Astrocyte of the cerebellum (primary cell): ENCODE measurements around the gene NOL4L.

ENCODE experiments used
- DNase-seq: peaks from one replicate; pipeline ENCODE4 v3.0.0-alpha.2; 2011; ENCODE audit warnings: low read depth
- H3K4me3 ChIP-seq: 2 replicates; pipeline ENCODE4 v1.5.1; 2011; ENCODE audit warnings: mild to moderate bottlenecking, low read depth, low read length, moderate library complexity
- in situ Hi-C: cut with HindIII; loops from 2 replicates; pipeline ENCODE4 v1.10.0; 2017; ENCODE audit warnings: low sequenced_read_pairs
- TF ChIP-seq, protein P1 (sequence below): IDR thresholded peaks from 2 replicates; pipeline ENCODE4 v1.5.1; 2012; ENCODE audit warnings: low read length, low read depth, moderate library complexity, mild to moderate bottlenecking; ENCODE audit errors: missing control alignments

NOL4L gene

GRCh38 chr20:32461836-32462600 is 123.1 kb downstream of the NOL4L start:
- in situ Hi-C loops = no loop called here

DNA sequence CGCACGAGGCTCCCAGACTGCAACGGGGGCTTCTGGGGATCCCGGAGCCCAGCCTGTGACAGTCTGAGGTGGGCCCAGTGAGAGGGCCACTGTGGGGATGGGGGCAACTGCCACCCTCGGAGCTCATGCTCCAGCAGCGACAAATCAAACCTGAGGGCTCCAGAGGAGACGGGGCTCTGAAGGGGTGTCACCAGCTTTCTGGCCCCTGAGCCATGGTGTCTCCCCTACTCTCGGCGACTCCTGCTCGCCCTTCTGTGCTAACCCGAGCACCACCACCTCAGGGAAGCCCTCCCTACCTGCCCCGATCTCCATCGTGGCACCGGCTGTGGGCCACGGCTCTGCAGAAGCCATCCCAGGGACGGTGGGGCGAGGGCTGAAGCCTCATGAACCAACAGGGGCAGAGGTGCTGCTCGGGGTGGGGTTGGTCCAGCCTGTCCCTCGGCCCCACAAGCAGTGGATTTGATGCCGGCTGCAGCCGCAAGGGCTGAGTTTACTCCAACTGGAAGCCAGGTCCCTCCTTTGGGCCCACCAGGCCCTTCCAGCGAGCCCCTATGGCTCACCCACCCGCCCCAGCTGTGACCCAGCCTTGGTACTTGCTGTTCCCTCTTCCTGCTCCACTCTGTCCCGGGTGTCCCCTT is 124.3 kb downstream of the NOL4L start:
- no peak for DNase-seq
- H3K4me3 ChIP-seq = no peak overlapping the region
- in situ Hi-C loops = no loop called here
- TF ChIP-seq, protein P1, sequence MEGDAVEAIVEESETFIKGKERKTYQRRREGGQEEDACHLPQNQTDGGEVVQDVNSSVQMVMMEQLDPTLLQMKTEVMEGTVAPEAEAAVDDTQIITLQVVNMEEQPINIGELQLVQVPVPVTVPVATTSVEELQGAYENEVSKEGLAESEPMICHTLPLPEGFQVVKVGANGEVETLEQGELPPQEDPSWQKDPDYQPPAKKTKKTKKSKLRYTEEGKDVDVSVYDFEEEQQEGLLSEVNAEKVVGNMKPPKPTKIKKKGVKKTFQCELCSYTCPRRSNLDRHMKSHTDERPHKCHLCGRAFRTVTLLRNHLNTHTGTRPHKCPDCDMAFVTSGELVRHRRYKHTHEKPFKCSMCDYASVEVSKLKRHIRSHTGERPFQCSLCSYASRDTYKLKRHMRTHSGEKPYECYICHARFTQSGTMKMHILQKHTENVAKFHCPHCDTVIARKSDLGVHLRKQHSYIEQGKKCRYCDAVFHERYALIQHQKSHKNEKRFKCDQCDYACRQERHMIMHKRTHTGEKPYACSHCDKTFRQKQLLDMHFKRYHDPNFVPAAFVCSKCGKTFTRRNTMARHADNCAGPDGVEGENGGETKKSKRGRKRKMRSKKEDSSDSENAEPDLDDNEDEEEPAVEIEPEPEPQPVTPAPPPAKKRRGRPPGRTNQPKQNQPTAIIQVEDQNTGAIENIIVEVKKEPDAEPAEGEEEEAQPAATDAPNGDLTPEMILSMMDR = no peak

More at GRCh38 chr20:32461836-32462600, 123.1 kb downstream of the NOL4L start:
- no peak overlapping the region for H3K4me3 ChIP-seq
- DNase-seq = no peak
- TF ChIP-seq, protein P1 = no peak

- H3K4me3 ChIP-seq = no peak overlapping the region
These were observed 124.9 kb downstream of the NOL4L start for GRCh38 chr20:32460231-32460630.

GRCh38 chr20:32458837-32459220 is 126.3 kb downstream of the NOL4L start:
- TF ChIP-seq, protein P1 = no peak
- in situ Hi-C loops = no loop called here
- no peak overlapping the region for H3K4me3 ChIP-seq
- no peak for DNase-seq

More at GRCh38 chr20:32460231-32460630, 124.9 kb downstream of the NOL4L start:
- no peak for DNase-seq
- TF ChIP-seq, protein P1 = no peak
- in situ Hi-C loops = no loop called here

GRCh38 chr20:32458061-32458836 is 126.9 kb downstream of the NOL4L start:
- DNase-seq = no peak
- peak overlapping the region; percentile 33 for H3K4me3 ChIP-seq
- TF ChIP-seq, protein P1 = no peak
- in situ Hi-C loops = no loop called here

DNA sequence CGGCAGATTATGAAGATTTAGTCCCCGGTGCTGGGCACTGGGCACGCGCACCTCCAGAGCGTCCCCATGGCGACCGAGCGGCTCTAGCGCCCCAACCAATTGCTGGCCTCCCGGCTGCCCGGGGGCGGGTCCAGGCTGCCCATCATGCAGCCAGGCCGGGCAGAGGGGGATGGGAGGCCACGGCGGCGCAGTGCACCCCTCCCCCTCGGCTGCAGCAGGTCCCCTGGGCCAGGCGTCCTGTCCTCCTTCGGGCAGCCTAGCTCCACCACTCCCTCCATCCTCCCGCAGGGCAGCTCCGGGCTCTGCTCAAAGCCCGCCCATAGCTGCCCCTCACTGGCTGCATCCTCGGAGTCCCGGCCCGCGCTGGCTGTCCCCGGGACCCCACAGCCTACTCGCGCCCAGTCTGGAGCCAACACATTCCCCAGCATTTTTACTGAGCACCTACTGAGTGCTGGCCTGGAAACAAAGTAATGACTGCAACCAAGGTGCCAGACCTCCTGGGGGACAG is 127.6 kb downstream of the NOL4L start:
- in situ Hi-C loops = no loop called here
- H3K4me3 ChIP-seq = peak overlapping the region; percentile 33
- TF ChIP-seq, protein P1 = no peak
- no peak for DNase-seq
